Omental fat pad (tissue), 4 donors: ENCODE results near the gene ANKMY1. TPM values are rescaled to one million over a fixed set of nuclear protein-coding genes. Genes with fewer than 3 reads are reported as not detected.

Source experiments
- ATAC-seq: fragments of 150-250 bp; one replicate; pipeline ENCODE4 v1.9.1; 2016; ENCODE audit warnings: mild to moderate bottlenecking, moderate library complexity; ENCODE audit not compliant: low FRiP score
- DNase-seq: peaks from one replicate; pipeline ENCODE4 v3.0.0-alpha.2; 2019; ENCODE audit warnings: low spot score
- CTCF ChIP-seq, 3 donors: fragments of 450-650 bp; IDR thresholded peaks; one replicate each; pipeline ENCODE4 v1.5.1; 2016 to 2017; ENCODE audit warnings: antibody characterized with exemption in 3 of 3, mild to moderate bottlenecking in 3 of 3, moderate library complexity in 2 of 3
- total RNA-seq, 4 donors: library from RNA; depleted of rRNA; stranded (reverse); fragments of >200 nt; gene quantifications; one replicate each; pipeline ENCODE4 v1.1.0, GENCODE V29; 2016

ANKMY1 gene
- total RNA-seq, 4 donors from 2014 or later: 8.3 to 23.2 (median 16.7) TPM

DNA sequence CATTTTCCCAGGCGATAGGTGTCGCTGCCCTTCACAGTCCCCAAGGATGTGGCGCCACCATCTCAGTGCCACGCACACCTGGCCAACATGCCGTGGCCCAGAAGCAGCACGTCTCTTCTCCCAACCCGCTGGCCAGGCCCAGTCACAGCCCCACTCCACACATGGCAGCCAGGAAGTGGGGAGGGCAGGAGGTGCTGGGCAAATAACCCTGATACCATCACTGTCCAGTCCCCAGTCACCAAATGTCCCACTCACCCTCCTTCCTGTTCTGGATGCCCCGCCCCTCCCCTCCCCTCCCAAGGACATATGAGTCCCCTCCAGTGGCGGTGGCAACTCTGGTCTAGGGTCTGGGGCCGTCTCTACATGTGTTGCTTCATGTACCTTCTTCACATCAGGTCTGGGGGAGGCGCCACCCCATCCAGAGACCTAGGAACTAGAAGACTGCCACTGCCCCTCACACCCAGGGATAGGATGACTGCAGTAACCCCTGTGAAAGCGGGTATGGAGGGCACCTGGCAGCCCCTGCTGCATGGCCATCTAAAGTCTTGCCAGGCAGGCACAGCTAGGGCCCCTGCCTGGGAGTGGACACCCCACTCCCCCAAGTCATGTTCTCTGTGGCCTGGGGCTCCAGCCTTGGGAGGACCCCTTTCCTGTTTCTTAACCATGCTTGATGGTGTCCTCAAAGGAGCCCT is 21.4 kb upstream of the ANKMY1 start:
- no peak for DNase-seq
- peak; percentile 1 for ATAC-seq
- no peak for TF ChIP-seq CTCF (IDR thresholded peaks at IDR 0.05)

GRCh38 chr2:240578488-240578887 is 20.7 kb upstream of the ANKMY1 start:
- TF ChIP-seq CTCF (IDR thresholded peaks at IDR 0.05): no peak
- DNase-seq: no peak
- no peak for ATAC-seq

DNA sequence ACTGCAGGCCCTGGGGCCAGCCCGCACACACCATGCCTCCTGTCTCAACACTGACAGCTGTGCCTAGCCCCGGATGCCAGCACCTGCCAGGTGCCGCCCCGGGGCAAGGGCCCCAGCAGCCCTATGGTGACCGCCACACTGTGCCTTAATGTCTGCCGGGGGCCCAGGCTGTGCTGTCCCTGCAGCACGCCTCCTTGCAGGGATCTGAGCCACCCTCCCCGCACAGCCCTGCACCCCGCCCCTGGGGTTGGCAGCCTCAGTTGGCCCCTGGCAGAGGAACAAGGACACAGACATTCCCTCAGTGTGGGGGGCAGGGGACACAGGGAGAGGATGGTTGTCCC is 20.3 kb upstream of the ANKMY1 start:
- DNase-seq: no peak
- no peak for TF ChIP-seq CTCF (IDR thresholded peaks at IDR 0.05)
- ATAC-seq: no peak

DNA sequence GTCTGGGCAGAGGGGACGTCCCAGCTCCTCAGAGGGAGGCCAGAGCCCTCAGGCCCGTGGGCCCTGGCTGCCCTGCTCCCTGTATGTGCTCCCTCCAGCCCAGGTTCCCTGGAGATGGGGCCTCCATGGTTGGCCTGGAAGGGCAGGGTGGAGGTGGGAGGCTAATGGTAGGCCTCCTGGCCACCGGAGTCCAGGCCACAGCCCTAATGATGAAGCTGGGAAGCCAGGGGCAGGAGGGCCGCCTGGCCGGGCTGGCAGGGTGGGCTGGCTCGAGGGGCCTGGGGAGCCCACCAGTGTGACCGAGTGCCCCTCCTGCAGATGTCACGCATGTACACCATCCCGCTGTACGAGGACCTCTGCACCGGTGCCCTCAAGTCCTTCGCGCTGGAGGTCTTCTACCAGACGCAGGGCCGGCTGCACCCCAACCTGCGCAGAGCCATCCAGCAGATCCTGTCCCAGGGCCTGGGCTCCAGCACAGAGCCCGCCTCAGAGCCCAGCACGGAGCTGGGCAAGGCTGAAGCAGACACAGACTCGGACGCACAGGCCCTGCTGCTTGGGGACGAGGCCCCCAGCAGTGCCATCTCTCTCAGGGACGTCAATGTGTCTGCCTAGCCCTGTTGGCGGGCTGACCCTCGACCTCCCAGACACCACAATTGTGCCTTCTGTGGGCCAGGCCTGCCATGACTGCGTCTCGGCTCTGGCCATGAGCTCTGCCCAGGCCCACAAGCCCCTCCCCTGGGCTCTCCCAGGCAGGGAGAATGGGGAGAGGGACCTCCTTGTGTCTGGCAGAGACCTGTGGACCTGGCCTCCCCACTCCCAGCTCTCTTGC is 19.7 kb upstream of the ANKMY1 start:
- ATAC-seq (no peak), DNase-seq (no peak)
- TF ChIP-seq CTCF (IDR thresholded peaks at IDR 0.05): no peak

- no peak for TF ChIP-seq CTCF (IDR thresholded peaks at IDR 0.05)
- DNase-seq (no peak), ATAC-seq (no peak)
Observed at GRCh38 chr2:240576436-240577205, 18.8 kb upstream of the ANKMY1 start.

DNA sequence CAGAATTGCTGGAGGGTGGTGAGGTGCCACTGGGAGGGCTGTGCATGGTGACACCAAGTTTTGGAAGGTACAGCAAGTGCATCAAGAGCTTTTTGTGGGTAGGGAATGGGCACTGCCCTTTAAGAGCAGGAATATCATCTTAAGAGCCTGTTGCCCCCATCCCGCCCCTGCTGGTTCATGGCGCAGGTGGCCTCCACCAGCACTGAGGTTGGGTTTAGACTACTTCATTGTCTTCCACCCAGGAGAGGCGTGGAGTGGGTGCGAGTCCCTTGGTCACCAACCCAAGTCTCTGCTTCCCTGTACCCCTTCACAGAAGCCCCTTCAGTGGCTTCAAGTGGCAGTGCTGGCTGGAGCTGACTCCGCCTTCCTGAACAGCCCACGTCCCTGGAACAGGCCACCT is 18.2 kb upstream of the ANKMY1 start:
- ATAC-seq (no peak), DNase-seq (no peak)
- TF ChIP-seq CTCF (IDR thresholded peaks at IDR 0.05): no peak
